BLaER1 treated with 17β-estradiol and CSF1 and Interleukin-3, amounts not matched to agents 10 nM and 100 nM (cell line): ENCODE data around the gene KCNK10.

Experiments used
- H3K27ac ChIP-seq, 11 experiments: shearing (Covaris generic); formaldehyde crosslinking; 2 replicates each; pipeline ENCODE4 v1.8.1; 2022
- H3K27me3 ChIP-seq, 11 experiments: shearing (Covaris generic); formaldehyde crosslinking; 2 replicates each; pipeline ENCODE4 v1.8.1; 2022
- H3K36me3 ChIP-seq, 11 experiments: shearing (Covaris generic); formaldehyde crosslinking; 2 replicates each; pipeline ENCODE4 v1.8.1; 2022
- H3K4me1 ChIP-seq, 10 experiments: shearing (Covaris generic); formaldehyde crosslinking; 2 replicates each; pipeline ENCODE4 v1.8.1; 2022
- H3K4me2 ChIP-seq, 11 experiments: shearing (Covaris generic); formaldehyde crosslinking; 2 replicates each; pipeline ENCODE4 v1.8.1; 2022
- H3K4me3 ChIP-seq, 10 experiments: shearing (Covaris generic); formaldehyde crosslinking; 2 replicates each; pipeline ENCODE4 v1.8.1; 2022
- H3K9ac ChIP-seq, 11 experiments: shearing (Covaris generic); formaldehyde crosslinking; 2 replicates each; pipeline ENCODE4 v1.8.1; 2022
- H3K9me3 ChIP-seq, 11 experiments: shearing (Covaris generic); formaldehyde crosslinking; replicated peaks in 1 of 11; 2 replicates each; pipeline ENCODE4 v1.8.1; 2022
- H4K20me1 ChIP-seq, 11 experiments: shearing (Covaris generic); formaldehyde crosslinking; 2 replicates each; pipeline ENCODE4 v1.8.1; 2022
- Cebpa-rat ChIP-seq, 11 experiments: shearing (Covaris generic); IDR thresholded peaks; 2 replicates each; pipeline ENCODE4 v1.8.1; 2022

Gene KCNK10

GRCh38 chr14:88189417-88190191, 133.5 kb downstream of the KCNK10 start:
- peaks cover 0 to 20% (median 4%) of the 10 kb centered on the region in 11 experiments; a peak in 5 of 22 replicates for H3K36me3 ChIP-seq
- peak overlapping the region; percentile 32 to 78 (median 56) for H3K4me2 ChIP-seq
- no peaks in the 10 kb centered on the region for H4K20me1 ChIP-seq
- H3K27ac ChIP-seq = peak overlapping the region in 1 of 11 experiments; percentile 8; a peak in 1 of 22 replicates
- peak overlapping the region in 2 of 10 experiments; percentile 3 to 23; a peak in 2 of 20 replicates for H3K4me3 ChIP-seq
- no peaks in the 10 kb centered on the region for H3K27me3 ChIP-seq
- H3K4me1 ChIP-seq = peaks cover 29 to 52% (median 33%) of the 10 kb centered on the region in 10 experiments
- H3K9me3 ChIP-seq = no peaks in the 10 kb centered on the region
- H3K9ac ChIP-seq = peak overlapping the region in 3 of 11 experiments; percentile 15 to 31 (median 15); a peak in 2 of 22 replicates
- TF ChIP-seq Cebpa-rat (IDR thresholded peaks at IDR 0.05) = peak in 7 of 11 experiments; percentile 15 to 72 (median 49); a peak in 6 of 22 replicates

DNA sequence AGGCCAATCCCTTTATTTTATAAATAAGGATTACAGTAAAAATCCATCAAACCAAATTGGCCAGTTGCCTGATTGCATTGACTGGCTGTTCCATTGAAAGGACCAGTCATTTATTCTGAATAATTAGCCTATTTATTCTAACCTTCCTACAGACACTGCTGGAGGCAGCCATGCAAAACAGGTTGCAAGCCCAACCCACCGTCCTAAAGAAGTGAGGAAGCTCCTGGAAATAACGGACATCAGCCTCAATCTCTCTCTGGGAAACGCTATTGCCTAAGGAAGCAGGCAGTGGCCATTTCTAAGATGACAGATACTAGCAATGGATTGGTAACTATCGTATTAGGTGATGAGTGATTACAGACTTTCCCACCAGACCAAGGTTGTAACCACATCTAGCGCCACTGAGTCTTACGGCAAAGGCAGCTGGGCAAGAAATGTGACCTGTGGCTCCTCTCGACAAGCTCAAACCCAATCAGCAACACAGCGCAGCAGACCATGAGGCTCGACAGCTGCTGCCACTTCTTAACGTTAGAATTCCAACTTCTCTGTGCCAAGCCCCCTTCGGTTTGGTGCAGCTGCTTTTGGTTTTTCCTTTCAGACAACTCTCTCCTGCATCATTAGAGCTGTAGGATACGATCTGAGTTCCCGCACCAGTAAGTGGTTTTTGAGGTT, 134.2 kb downstream of the KCNK10 start:
- H3K36me3 ChIP-seq = peaks cover 0 to 20% (median 4%) of the 10 kb centered on the region in 11 experiments; a peak in 5 of 22 replicates
- H3K9ac ChIP-seq = peak overlapping the region in 4 of 11 experiments; percentile 15 to 42 (median 32); a peak in 4 of 22 replicates
- H3K27me3 ChIP-seq = no peaks in the 10 kb centered on the region
- no peaks in the 10 kb centered on the region for H4K20me1 ChIP-seq
- no peak for TF ChIP-seq Cebpa-rat (IDR thresholded peaks at IDR 0.05)
- H3K9me3 ChIP-seq = no peaks in the 10 kb centered on the region
- peak overlapping the region in 2 of 10 experiments; percentile 3 to 23; a peak in 3 of 20 replicates for H3K4me3 ChIP-seq
- H3K4me1 ChIP-seq = peaks cover 29 to 52% (median 33%) of the 10 kb centered on the region in 10 experiments
- no peak overlapping the region for H3K27ac ChIP-seq
- H3K4me2 ChIP-seq = peak overlapping the region; percentile 28 to 78 (median 56)

DNA sequence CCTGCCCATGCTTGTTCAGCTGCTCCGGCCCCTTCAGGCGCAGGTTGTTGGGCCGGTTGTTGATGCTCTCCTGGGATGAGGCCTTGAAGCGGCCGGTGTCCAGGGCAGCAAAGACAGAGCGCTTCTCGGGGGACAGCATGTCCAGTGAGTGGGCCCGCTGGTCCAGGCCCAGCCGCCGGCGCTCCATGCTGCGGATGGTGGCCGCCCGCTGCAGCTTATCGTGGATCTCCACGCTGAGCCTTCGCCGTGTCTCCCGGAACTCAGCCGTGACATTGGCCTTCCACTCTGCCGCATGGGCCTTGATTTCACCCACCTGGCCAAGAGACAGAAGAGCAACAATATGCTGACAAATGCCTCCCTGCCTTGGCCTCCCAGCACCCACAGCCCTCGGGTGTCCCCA, 137.2 kb downstream of the KCNK10 start:
- TF ChIP-seq Cebpa-rat (IDR thresholded peaks at IDR 0.05) = no peak
- Histone ChIP-seq H3K4me3 (no peak overlapping the region), H3K4me1 (peaks cover 23 to 46% (median 24%) of the 10 kb centered on the region in 10 experiments), H3K4me2 (no peak overlapping the region), H3K9me3 (no peaks in the 10 kb centered on the region), H3K9ac (no peak overlapping the region), H3K27me3 (no peaks in the 10 kb centered on the region; a peak in 1 of 22 replicates), H3K27ac (no peak overlapping the region), H4K20me1 (no peaks in the 10 kb centered on the region), H3K36me3 (peaks cover 0 to 20% (median 4%) of the 10 kb centered on the region in 11 experiments; a peak in 5 of 22 replicates)

GRCh38 chr14:88184956-88185355, 138.1 kb downstream of the KCNK10 start:
- Histone ChIP-seq H3K9me3 (no peaks in the 10 kb centered on the region), H3K4me2 (no peak overlapping the region), H3K27ac (no peak overlapping the region), H3K27me3 (no peaks in the 10 kb centered on the region; a peak in 1 of 22 replicates), H4K20me1 (no peaks in the 10 kb centered on the region), H3K9ac (no peak overlapping the region), H3K4me1 (peaks cover 14 to 51% (median 16%) of the 10 kb centered on the region in 10 experiments), H3K36me3 (peaks cover 0 to 20% (median 4%) of the 10 kb centered on the region in 11 experiments; a peak in 5 of 22 replicates), H3K4me3 (no peak overlapping the region)
- no peak for TF ChIP-seq Cebpa-rat (IDR thresholded peaks at IDR 0.05)

- Histone ChIP-seq H3K36me3 (peaks cover 0 to 18% (median 4%) of the 10 kb centered on the region in 11 experiments; a peak in 5 of 22 replicates), H3K27ac (no peak overlapping the region), H3K9ac (no peak overlapping the region), H3K4me1 (peaks cover 0 to 27% (median 0%) of the 10 kb centered on the region in 10 experiments; a peak in 6 of 20 replicates), H3K27me3 (no peaks in the 10 kb centered on the region; a peak in 1 of 22 replicates), H4K20me1 (no peaks in the 10 kb centered on the region), H3K4me2 (peak overlapping the region in 2 of 11 experiments; percentile 8 to 54; a peak in 5 of 22 replicates), H3K9me3 (no peaks in the 10 kb centered on the region), H3K4me3 (no peak overlapping the region)
- TF ChIP-seq Cebpa-rat (IDR thresholded peaks at IDR 0.05) = no peak
Measured at GRCh38 chr14:88181072-88181471, 142.0 kb downstream of the KCNK10 start.

DNA sequence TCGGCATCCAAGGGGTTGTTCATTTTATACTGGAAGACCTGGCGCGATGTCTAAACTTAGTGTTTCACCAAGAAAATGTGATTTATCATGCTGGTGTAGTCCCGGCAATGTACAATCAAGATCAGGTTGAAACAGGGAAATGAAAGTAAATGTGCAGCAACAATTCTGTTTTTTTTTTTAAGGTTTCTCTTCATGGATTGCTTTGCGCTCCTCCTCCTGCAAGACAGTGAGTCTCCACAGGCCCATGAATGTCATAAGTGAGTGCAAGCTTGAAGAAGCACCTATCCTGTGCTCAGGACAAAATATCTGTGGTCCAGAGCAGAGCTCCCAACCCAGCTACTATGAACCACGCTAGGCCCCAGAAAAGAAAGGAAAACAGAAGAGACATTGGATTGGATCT, 143.4 kb downstream of the KCNK10 start:
- Histone ChIP-seq H3K4me1 (peaks cover 0 to 27% (median 0%) of the 10 kb centered on the region in 10 experiments; a peak in 6 of 20 replicates), H3K4me3 (no peak overlapping the region), H3K9ac (no peak overlapping the region), H3K36me3 (peaks cover 0 to 5% (median 0%) of the 10 kb centered on the region in 11 experiments; a peak in 2 of 22 replicates), H3K27ac (no peak overlapping the region), H3K4me2 (peak overlapping the region in 3 of 11 experiments; percentile 18 to 53 (median 52); a peak in 5 of 22 replicates), H3K9me3 (no peaks in the 10 kb centered on the region), H4K20me1 (no peaks in the 10 kb centered on the region), H3K27me3 (no peaks in the 10 kb centered on the region; a peak in 1 of 22 replicates)
- no peak for TF ChIP-seq Cebpa-rat (IDR thresholded peaks at IDR 0.05)

GRCh38 chr14:88170333-88170732, 152.7 kb downstream of the KCNK10 start:
- Histone ChIP-seq H3K9ac (no peak overlapping the region), H4K20me1 (no peaks in the 10 kb centered on the region), H3K9me3 (peaks cover 6 to 30% (median 14%) of the 10 kb centered on the region in 11 experiments; a peak in 21 of 22 replicates), H3K27me3 (no peaks in the 10 kb centered on the region), H3K36me3 (no peaks in the 10 kb centered on the region), H3K4me2 (no peak overlapping the region), H3K4me3 (no peak overlapping the region), H3K4me1 (peaks cover 0 to 29% (median 0%) of the 10 kb centered on the region in 10 experiments; a peak in 7 of 20 replicates), H3K27ac (no peak overlapping the region)
- TF ChIP-seq Cebpa-rat (IDR thresholded peaks at IDR 0.05) = no peak

DNA sequence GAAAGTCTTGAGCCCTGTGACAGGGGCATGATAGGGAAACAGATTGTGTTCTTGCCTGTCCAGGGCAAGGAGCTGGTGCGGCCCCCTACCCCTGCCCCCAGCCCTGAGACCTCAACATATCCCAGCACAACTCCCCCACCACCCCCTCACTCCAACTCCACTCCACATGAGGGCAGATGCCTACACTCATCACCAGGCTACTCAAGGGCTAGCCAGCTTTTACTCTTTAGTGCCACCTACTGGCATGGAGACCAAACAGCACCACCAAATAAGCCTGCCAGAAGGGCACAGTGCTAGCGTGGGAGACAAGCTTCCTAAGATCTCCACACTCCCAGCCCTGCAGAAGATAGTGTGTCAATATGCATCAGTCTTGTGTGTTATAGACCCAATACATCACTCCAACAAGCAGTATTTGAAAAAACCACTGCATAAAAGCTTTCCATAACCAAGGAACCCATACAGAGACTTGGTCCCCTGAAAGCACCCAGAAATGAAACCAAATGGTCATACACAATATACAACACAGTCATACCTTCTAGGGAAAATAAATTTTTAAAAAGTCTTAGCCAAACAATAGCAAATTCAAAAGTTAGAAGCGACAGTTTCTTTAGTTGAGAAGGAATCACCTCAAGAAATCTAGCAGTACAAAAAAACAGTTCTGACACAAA, 154.4 kb downstream of the KCNK10 start:
- TF ChIP-seq Cebpa-rat (IDR thresholded peaks at IDR 0.05) = no peak
- Histone ChIP-seq H3K4me2 (peak overlapping the region in 2 of 11 experiments; percentile 20 to 41; a peak in 3 of 22 replicates), H3K36me3 (no peaks in the 10 kb centered on the region)

More for the DNA sequence above, 154.4 kb downstream of the KCNK10 start:
- peaks cover 6 to 30% (median 14%) of the 10 kb centered on the region in 11 experiments; a peak in 21 of 22 replicates for H3K9me3 ChIP-seq
- no peaks in the 10 kb centered on the region for H4K20me1 ChIP-seq
- no peak overlapping the region for H3K27ac ChIP-seq
- no peak overlapping the region for H3K4me3 ChIP-seq
- peaks cover 0 to 35% (median 2%) of the 10 kb centered on the region in 10 experiments; a peak in 7 of 20 replicates for H3K4me1 ChIP-seq
- H3K27me3 ChIP-seq = no peaks in the 10 kb centered on the region
- no peak overlapping the region for H3K9ac ChIP-seq
